ENCODE results near the gene CEP76.
A peak's percentile ranks its signal among the peaks of the same experiment; 100 is the strongest.

Gene CEP76, protein sequence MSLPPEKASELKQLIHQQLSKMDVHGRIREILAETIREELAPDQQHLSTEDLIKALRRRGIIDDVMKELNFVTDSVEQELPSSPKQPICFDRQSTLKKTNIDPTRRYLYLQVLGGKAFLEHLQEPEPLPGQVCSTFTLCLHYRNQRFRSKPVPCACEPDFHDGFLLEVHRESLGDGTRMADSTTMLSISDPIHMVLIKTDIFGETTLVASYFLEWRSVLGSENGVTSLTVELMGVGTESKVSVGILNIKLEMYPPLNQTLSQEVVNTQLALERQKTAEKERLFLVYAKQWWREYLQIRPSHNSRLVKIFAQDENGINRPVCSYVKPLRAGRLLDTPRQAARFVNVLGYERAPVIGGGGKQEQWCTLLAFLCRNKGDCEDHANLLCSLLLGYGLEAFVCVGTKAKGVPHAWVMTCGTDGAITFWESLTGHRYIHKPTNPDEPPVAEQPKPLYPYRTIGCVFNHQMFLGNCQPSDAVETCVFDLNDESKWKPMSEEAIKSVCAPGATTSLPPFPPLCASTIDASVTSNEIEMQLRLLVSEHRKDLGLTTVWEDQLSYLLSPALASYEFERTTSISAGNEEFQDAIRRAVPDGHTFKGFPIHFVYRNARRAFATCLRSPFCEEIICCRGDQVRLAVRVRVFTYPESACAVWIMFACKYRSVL

DNA sequence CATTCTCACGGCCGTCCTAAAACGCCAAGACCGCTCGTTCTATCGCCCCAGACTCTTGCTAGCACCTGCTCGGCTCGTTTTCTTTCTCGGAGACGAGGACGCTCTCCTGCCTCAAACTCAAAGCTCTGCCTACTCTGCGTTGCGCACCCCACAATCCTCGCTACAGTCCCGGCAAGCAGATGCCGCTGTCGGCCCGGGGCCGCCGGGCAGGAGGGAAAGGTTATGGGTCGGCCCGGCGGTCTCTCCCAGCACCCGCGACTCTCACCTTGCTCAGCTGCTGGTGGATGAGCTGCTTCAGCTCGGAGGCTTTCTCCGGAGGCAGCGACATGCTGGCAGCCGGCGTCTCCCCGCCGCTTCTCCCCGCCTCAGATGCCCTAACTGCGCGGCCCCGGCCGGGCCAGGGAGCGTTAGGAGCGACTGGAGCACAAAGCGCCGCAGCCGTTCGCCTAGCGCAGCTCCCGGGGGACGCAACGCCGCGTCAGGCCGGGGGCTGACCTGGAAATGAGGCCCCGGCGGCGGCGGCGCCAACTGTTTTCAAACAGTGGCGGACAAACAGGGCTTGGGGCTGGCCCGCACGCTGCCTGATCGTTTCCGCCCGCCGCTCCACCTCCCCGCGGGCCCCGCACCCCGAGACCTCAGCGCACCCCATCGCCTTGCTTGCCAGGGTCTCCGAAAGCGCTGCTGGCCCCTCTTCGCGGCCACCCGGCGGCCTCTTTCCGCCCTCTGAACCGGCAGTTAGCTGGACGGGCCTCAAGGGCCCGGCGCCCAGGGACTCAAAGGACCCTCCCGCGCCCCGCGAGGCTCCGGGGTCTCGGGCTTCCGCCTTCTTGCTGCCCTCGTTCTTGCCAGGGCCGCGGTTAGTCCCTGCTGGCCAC lies at the start of gene CEP76, which contains the start of gene PSMG2:
Gene CEP76, minus strand, starts transcription at position 503 of the 875 bp plus-strand sequence. Its CDS starts 175 bp downstream, at position 328.
Gene PSMG2, plus strand, starts transcription at position 822 of the 875 bp plus-strand sequence. CDS start 66 bp downstream, outside the sequence.
- peak; percentile 70 to 76 for DNase-seq

DNA sequence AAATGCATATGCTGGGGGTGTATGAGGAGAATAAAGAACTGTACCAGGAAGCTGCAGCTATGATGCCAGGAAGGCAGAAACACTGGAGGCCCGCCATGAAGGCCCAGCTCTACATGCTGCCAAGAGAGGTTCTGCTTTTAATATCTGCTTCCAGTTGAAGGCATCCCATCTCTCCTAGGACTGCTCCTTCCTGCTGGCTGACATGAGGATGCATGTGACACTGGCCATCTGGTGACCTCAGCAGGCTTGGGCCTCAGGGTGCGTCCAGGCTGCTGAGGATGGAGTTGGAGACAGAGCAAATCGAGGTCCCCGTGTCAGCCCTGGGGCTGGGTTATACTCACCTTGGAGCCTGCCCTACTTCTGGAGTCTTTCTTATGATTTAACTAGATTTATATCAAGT lies 49.4 kb upstream of the CEP76 start:
- no peak for DNase-seq

DNA sequence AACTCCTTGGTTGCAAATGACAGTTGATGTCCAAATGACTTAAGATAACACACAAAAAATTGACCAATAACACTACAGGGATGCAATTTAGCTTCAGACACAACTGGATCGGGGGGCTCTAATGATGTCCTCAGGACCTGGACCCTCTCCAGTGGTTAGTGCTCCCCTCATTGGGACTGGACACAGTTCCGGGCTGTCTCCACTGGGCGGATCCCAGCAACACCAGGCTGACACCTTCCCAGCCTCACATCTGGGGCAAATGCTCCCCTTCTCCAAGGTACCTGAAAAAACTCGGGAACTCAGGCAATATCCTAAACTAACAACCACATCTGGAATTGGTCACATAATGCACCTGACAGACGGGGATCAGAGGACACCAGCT lies 49.0 kb upstream of the CEP76 start:
- no peak for DNase-seq

DNA sequence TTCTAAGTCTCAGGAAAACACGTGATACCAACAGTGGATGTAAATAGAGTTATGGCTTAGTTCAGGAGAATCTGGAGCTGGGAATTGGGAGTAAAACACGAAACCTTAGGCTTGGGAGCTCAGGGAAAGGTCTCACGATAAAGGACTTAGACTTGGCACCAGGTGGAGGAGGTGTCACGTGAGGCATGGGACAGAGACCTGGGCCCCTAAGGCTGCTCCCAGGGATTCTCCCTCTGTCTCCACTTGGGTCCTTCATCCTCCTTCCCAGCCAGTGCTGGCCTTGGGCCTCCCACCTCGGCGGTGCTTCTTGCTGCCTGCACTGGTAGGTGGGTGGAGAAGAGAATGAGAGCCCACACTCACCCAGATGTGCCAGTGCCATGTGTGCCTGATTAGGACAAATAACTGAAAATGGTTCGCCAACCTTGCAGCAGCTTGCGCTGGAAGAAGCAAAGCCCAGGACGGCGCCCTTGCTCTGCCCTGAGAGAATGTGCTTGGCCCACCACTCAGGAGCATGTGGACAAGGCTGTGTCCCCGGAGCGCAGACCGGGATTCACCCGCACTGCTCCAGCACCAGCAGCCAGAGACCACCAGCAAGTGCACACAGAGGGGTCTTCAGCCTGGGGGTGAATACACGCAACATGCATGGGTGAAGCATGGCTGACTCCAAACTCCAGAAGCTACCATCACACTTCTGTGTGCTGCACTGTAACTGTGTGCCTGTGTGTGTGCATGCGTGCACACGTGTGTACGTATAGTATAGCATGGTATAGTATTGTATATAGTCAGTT lies 48.4 kb upstream of the CEP76 start:
- no peak for DNase-seq

DNA sequence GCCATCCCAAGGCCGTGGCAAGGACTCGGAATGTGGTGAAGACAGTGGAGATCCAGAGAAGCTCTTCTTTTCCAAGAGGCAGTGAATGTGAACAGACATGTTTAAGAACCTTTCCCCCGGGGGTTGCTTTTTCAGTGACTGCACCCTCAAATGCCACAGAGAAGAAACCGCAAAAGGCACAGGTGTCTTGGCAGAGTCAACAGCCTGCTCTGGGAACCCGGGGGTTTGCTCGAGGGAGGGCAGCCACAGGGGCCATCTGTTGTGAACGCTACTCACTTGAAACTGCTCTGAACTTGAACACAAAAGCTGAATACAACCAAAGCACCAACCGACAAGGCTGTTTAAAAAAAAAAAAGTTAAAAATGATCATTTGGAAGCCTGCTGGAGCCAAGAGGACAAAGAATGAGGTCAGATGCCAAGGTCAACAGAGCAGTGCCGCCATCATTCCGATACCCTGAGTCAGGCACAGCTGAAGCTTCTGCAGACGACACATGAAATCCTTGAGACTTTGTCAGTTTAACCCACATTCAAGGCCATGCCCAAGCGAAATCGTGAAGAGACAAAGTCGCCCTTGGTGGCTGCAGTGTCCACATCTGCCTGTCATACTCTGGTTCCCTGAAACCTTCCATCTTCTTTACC lies 47.7 kb upstream of the CEP76 start:
- DNase-seq: no peak

DNA sequence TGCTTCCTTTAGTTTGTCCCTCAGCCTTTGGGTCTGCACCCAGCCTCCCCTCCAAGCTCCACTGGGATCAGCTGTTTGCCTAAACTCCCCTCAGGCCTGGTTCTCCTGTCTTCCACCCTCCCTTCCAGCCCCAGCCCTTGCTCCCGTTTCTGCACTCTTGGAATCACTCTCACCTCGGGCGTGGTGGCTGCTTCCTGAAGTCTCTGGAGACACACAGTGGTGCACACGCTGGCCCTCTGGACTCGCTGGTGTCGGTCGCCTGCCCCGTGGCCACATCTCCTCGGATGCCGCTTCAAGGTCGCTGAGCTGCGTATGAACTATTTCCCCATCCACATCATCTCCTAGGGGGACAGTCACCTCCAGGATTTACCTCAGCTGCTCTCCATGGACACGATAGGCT lies 46.6 kb upstream of the CEP76 start:
- no peak for DNase-seq

DNA sequence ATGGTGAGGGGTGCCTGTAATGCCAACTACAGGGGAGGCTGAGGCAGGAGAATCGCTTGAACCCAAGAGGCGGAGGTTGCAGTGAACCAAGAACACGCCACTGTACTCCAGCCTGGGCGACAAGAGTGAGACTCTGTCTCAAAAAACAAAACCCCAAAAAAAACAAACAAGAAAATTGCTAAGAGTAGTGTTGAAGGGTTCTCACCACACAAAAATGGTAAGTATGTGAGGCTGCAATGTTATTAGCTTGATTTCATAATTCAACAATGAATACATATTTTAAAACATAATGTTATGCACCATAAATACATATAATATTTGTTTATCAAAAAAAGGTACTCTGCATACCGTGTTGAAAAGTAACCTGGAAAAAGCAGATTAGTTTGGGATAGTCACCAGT lies 46.1 kb upstream of the CEP76 start:
- no peak for DNase-seq

DNA sequence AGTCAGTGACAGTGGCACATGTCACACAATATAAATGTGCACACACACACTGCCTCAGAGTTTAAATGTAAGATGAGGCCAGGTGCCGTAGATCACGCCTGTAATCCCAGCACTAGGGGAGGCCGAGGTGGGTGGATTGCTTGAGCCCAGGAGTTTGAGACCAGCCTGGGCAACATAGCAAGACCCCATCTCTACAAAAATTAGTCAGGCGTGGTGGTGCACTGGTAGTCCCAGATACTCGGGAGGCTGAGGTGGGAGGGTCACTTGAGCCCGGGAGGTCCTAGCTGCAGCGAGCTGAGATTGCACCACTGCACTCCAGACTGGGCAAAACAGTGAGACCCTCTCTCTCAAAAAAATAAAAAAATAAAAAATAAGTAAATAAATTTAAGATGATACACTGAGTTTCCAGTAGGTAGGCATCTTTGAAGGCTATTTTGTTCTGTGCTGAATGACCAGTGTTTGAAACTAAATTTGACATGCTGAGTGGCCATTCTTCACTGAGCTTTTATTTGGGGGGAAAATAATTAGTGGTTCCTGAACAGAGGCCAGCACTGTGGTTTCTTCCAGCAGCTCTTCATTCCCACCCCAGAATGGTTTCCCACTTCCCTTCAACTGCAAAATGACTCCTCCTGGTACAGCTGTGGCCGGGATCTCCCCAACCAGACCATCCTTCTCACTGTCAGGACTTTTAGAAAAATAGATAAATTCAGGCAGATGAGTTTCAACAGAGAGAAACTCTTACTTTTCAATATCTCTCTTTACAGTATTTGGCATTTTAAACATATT lies 45.2 kb upstream of the CEP76 start:
- no peak for DNase-seq

DNA sequence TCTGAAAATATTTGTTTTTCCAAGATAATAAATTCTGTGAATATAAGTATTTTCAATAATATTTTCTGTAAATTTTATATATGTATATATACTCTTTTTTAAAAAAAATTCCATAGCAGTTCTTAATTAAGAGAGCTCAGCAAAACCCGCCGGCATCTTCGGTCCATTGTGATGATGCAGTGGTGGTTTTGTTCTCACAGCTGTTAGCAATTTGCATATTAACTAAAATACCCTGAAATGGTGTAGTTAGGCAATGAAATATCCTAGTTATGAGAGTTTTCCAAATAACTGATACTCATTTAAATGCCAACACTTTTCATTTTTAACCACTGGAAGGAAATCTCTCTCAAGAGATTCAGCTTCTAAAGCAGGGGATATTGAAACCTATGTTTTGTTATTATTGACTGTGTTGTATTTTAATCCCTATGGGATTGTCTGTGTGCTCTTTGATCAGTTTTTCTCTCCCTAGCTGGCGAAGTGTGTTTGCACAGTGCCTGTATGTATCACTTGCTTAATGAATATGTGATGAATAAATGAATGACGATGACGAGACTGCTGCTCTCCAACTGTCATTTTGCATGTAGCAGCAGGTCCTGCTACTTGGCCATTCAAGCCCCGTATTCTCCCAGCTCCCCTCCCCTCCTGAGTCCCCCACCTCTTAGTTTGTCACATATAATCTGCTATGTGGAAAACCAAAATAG lies 42.7 kb upstream of the CEP76 start:
- DNase-seq: no peak

DNA sequence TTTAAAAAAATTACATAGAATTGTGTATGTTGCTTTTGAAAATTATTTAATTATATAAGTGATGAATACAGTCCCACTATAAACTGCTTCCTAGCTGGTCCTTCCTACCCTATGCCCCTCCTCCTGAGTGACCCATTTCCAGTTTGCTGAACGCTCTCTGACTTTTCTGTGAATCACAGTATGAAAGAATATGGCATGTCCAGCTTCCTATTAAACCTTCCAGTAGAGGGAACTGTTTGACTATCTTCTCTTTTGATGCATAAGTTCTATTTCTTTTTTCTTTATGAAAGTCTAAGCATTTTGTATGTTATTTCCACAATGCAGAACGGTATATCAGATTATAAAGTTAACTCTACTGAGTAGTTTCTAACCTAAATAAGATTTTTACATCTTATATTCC lies 41.6 kb upstream of the CEP76 start:
- peak; percentile 61 to 70 for DNase-seq

DNA sequence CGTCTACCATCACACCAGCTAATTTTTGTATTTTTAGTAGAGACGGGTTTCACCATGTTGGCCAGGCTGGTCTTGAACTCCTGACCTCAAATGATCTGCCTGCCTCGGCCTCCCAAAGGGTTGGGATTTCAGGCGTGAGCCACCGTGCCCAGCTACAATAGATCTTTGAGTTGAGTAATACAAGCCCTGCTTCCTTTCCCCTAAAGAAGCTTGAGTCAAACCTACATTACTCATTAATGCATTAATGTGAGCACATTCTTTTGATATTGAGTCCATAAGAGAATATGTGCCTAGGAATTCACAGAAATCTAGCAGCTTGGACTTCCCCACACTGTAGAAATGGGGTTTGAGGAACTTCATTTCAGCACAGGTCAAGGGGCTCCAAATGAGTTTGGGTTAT lies 39.9 kb upstream of the CEP76 start:
- no peak for DNase-seq

DNA sequence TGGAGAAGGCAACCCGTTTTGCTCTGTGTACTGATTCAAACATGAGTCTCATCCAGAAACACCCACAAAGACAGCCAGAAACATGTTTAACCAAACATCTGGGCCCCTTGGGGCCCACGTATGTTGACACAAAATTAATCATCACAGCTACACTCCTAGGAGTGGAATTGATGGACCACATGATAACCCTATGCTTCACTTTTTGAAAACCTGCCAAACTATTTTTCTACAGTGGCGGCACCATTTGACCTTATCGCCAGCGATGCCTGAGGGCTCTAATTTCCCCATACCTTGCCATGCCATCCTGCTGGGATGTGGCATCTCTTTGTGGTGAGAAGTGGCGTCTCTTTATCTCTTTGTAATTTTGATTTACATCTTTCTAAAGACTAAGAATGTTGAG lies 38.8 kb upstream of the CEP76 start:
- DNase-seq: no peak

DNA sequence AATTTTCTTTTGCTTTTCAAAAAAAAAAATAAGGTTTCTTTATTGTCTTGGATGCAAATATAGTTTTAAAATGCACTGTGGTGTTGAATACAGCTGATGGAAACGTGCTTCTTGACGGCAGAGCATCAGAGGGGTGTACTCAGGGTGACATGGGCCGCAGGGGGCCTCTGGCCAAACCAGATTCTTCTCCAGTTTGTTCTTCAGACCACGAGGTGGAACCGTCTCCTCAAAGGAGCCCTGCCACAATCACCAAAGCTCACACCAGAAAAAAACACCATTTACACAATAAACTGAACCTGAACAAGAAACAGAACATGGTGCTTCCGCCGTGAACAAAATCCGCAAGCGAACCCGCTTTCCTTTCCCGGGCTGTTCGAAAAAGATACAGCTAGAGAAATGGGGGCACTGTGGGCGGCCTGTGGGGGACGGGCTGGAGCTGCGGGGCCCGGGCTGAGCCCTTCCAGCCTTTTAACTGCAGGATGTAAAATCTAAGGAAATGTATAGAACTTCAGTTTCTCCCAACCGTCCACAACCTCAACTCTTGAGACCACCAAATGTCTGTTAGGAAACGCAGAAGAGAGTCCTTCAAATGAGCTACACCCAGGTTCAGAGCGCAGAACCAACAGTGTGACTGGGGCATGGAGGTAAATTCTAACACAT lies 34.9 kb upstream of the CEP76 start:
- no peak for DNase-seq

DNA sequence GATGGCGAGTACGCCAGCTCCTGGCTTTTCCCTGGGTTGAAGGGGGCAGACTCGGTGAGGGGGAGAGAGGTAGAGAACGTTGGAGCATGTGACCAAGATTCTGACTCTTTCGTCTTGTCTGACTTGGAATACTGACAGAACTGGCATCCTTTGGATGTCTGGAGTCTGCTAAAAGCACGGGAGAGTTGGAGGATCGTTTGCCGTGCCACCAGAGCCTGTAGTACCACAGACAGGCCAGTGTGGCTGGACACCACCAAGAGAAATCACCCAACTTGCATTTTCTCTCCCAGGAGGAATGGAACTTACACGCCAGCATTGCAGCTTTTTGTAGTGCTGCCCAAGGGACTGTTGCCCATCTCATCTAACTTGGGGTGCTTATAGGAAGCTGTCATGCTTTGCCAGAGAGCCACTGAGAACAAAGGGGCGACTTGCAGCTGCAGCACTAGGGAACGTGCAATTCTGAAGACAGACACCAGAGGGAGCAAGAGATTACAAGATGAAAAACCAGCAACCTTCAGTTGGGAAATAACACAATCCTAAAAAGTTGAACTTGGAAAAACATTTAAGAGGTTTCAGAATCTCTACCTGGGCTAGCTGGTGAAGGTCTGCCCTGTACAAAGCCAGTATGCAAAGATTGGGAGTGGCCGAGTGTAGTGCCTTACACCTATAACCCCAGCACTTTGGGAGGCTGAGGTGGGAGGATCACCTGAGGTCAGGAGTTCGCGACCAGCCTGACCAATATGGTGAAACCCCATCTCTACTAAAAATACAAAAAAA lies 24.4 kb upstream of the CEP76 start:
- peak; percentile 58 to 63 for DNase-seq

DNA sequence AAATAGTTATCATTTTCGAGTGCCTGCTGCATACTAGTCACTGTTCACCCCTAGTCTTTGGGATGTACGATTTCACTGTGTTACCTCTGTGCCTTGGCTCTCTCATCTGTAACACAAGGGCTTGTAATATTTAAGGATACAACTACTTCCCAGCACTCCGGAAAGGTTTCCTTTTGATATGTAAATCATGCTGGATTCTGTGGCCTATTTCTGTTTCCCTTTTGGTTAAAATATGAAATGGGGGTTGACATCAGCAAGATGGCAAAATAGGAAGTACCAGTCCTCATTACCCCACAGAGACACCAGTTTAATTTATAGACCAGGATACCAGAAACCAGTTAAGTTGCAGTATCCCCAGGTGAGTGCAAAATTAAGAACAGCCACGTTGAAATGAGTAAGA lies 23.8 kb upstream of the CEP76 start:
- DNase-seq: no peak

DNA sequence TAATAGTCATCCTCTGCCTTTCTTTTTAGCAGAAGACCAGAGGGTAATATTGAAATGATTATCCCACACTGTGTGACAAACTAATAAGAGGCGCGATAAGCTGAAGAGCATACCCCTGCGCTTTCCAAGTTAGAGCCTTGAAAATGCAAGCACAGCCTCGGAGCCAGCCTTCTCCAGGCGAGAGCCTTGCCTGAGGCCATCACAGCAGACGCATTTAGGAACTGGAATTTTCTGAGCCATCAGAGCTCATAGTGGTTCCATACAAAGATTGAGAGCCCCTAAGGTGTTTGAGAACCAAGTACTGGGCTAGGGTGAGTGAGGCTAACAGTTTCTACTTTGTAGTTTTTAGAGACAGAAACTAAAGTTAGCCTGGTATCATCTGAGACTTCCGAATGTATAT lies 20.2 kb upstream of the CEP76 start:
- no peak for DNase-seq

DNA sequence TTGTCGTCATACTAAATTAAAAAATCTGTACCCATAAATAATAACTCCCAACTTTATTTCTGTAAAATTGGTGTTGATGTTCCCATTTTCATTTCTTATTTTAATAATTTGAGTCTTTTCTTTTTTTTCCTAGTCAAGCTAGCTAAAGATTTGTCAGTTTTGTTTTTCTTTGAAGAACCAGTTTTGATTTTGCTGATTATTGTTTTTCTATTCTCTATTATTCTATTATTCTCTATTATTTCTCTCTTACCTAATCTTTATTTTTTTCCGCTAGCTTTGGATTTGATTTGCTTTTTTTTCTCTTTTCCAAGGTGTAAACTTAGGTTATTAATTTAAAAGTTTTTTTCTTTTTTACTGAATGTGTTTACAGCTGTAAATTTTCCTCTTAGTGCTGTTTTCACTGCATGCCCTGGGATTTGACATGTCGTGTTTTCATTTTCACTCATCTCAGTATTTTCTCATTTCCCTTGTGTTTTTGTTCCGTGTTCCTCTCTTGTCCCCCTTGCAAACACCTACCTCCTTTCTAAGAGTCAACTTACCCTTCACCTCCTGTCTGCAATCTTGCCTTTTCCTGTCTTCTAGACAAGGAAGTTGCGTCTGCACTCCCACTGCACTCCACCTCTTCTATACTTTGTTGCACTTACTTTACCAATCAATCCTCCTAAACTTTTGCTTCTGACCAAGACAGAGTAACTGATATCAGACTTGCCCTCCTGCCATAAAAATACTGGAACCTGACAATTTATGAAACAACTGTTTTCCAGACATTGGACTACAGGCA lies 19.2 kb upstream of the CEP76 start:
- no peak for DNase-seq

DNA sequence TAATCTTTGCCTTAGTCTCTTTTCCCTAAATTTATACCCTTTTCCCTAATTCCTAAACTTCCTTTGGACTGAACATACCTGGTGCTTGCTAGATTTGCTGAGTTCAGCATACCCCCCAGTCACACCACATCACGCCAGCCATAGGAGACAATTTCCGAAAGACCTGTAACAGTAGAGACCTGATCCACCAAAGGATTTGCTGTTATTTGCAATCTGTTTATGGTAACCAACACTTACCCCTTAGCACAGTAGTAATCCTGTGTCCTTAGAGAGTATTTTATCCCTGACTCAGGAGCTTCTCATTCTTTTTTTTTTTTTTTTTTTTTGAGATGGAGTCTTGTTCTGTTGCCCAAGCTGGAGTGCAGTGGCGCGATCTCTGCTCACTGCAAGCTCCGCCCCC lies 8.9 kb upstream of the CEP76 start:
- DNase-seq: no peak
